Stimulated activated CD4-positive, alpha-beta T cell treated with anti-CD3 and anti-CD28 coated beads, Interleukin-1b, Interleukin-23, amount 100 ng/mL, for 1 hour (primary cell): Measurements from ENCODE around the gene IGSF6.
"Not testable (repeated sequence)": the region's sequence is repeated elsewhere in the genome, so short reads cannot be mapped to it uniquely, and the experiment has no call there.

Experiments used
- DNase-seq, 2 donors: peaks; one replicate each; pipeline ENCODE4 v3.0.0-alpha.2; 2020; ENCODE audit warnings: low read depth in 2 of 2

Gene IGSF6

DNA sequence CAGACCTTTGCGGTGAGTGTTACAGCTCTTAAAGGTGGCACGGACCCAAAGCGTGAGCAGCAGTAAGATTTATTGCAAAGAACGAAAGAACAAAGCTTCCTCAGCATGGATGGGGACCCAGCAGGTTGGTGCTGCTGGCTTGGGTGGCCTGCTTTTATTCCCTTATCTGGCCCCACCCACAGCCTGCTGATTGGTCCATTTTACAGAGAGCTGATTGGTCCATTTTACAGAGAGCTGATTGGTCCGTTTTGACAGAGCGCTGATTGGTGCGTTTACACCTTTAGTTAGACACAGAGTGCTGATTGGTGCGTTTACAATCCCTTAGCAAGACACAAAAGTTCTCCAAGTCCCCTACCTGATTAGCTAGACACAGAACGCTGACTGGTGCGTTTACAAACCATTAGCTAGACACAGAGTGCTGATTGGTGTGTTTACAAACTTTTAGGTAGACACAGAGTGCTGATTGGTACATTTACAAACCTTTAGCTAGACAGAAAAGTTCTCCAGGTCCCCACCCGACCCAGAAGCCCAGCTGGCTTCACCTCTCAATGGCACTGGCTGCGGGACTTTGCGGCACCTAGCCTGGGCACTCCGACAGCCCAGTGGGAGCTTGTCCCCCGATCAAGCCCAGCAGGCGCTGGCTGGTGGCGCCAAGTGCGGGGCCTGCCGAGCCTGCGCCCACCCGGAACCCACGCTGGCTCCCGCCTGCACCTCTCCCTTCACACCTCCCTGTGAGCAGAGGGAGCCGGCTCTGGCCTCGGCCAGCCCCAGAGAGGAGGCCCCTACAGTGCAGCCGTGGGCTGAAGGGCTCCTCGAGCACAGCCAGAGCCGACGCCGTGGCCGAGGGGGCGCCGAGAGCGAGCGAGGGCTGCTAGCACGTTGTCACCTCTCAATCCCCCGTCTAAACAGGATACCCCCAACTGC, 22.5 kb downstream of the IGSF6 start:
- DNase-seq, result not testable (repeated sequence)

DNA sequence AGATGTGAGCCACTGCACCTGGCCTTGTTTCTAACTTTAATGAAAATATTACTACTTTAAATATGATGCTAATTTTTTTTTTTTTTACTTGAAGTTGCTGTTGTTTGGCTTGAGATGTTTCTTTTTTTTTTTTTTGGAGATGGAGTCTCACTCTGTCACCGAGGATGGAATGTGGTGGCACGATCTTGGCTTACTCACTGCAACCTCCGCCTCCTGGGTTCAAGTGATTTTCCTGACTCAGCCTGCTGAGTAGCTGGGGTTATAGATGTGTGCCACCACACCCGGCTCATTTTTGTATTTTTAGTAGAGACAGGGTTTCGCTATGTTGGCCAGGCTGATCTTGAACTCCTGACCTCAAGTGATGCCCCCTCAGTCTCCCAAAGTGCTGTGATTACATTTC, 23.6 kb downstream of the IGSF6 start:
- DNase-seq, result no peak

- no peak for DNase-seq
Measured at GRCh38 chr16:21628121-21628726, 24.2 kb downstream of the IGSF6 start.

DNA sequence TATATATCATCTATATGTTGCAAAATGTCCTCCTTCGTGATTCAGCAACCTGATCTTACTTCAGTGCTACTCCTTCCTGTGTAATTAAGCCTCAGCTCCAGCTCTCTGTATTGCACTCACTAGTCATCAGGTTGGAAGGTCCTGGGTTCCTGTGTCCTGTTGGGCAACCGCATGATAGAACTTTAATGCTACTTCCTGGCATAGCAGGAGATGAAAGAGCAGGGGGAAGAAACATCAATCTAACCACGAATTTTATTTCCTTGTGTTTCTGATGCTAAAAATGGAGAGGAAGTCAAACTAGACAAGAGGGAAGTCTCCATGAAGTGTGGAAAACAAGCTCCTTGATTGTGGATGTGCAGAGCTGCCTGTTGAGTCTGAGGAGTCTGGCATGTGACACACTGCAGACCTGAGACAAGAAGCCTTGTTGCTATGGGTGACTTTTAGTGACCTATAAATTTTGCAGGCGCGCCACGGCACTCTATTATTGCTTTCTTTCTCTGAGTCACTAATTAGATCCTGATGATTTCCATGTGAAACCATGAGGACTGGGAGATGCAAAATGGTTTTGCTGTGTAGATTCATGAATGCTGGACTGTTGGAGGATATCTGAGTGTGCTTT, 25.6 kb downstream of the IGSF6 start:
- no peak for DNase-seq

DNA sequence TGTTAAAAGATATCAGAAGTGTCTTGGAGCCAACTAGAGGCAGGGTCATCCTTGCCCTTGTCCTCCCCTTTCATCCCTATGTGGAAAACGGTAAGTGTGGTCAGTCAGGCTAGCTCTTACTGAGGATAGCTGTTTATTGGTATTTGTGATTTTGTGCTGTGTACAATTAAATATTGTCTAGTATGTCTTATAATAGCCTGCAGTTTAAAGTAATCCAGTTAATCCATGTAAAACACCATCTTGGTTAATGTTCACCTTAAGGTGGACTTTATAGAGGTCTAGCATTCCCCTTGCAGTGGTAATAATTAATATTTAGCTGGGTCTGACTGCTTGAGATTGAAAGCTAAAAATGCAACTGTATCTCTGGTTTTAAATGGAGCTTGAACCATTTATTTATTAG, 27.4 kb downstream of the IGSF6 start:
- no peak for DNase-seq

- no peak for DNase-seq
Measured at GRCh38 chr16:21622545-21622944, 29.9 kb downstream of the IGSF6 start.

DNA sequence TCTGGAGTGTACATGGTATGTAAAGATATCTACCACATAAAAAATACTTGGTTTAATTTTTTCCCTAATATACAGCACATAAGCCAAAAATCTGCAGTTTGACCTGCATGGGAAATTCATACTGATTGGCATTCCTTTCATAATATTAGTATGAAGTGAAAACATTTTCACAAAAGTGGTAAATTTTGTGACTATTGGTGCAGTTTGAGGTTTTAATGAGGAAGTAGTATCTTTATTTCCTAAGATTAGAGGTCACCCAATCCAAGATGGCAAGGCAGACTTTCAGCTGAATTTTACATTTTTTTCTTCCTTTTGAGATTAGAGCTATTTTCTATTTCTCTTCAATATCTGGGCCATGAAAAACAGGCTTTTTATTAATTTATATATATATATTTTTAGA, 31.8 kb downstream of the IGSF6 start:
- no peak for DNase-seq

GRCh38 chr16:21619765-21620425, 32.5 kb downstream of the IGSF6 start:
- DNase-seq, result no peak

DNA sequence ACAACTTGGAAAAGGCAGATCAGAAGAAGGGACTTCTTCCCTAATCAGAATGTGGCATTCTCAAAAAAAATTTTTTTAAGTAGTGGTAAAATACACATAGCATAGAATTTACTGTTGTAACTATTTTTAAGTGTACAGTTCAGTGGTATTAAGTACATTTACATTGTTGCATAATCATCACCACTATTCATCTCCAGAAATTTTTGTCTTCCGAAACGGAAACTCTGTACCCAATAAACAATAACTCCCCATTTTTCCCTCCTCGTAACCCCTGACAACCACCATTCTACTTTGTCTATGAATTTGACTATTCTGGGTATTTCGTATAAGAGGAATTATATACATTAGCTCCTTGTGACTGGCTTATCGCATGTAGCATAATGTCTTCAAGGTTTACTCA, 34.1 kb downstream of the IGSF6 start:
- no peak for DNase-seq

GRCh38 chr16:21617607-21618006, 34.8 kb downstream of the IGSF6 start:
- DNase-seq, result no peak

DNA sequence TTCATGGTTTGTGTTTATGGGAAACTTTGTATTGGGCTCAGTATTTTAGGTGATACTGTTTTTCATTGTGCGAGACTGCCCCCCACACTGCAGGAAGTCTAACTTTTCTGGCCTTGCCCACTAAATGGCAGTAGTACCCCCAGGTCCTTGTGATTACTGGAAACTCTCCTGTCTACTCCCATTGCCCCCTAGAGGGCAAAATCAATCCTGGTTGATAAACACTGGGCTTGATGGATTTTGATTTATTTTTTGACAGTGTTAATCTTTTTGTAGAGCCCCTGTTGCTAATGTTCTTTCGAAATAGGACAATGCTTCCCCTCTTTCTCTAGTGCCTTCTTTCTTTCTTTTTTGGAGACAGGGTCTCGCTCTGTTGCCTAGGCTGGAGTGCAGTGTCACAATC, 37.5 kb downstream of the IGSF6 start:
- DNase-seq, result no peak

DNA sequence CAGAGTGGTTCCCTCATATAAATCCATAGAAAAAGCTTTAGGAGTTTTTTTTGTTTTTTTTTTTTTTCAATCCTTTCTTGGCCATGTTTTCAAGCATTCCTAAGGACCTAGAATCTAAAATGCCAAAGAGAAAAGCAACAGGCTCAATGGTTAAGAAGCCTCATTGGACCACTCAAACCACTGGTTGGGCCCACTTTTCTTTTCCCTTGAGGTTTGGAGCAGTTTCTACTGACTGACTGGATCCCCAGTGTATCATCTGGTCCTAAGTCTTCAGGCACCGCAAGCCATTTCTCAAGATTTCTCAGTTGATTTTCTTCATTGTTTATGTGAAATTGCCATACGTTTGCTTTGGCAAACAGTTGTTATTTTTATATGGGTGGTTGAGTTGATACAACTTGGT, 38.6 kb downstream of the IGSF6 start:
- DNase-seq, result no peak

GRCh38 chr16:21613361-21613760, 39.0 kb downstream of the IGSF6 start:
- DNase-seq, result no peak

- DNase-seq, result no peak
Measured at GRCh38 chr16:21611556-21612384, 40.6 kb downstream of the IGSF6 start.

DNA sequence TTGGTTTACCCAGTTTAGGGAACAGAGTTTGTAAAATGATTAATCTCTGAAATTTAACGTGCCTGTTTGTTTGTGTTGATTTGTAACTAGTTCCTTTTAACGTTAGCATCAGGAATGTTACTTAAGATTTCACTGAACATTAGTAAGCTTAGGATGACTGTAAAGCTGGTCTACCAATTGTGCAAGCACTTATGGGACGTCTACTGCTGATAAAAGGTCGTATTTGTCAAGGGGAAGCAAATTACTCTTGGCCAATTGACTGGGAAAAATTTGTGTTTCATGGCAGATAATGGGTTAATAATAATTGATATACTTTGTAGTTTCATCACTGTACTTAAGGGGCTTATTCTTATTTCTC, 41.2 kb downstream of the IGSF6 start:
- no peak for DNase-seq

DNA sequence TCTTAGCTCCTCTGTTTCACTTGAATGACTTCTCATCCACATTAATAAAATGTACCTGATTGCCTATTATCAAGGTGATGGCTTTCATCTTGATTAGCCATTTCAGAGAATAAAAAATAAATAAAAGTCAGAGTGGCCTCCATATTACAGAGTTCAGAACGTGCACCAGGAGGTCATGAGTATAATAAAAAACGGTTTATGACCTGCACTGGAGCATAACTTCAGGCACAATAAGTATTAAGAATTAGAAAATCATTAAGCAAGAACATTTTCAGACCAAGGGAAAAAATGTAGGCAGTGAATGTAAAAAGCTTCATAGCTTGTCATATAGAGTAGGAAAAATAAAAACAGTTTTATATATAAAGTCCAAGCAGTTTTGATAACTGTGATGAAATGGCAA, 41.6 kb downstream of the IGSF6 start:
- no peak for DNase-seq

DNA sequence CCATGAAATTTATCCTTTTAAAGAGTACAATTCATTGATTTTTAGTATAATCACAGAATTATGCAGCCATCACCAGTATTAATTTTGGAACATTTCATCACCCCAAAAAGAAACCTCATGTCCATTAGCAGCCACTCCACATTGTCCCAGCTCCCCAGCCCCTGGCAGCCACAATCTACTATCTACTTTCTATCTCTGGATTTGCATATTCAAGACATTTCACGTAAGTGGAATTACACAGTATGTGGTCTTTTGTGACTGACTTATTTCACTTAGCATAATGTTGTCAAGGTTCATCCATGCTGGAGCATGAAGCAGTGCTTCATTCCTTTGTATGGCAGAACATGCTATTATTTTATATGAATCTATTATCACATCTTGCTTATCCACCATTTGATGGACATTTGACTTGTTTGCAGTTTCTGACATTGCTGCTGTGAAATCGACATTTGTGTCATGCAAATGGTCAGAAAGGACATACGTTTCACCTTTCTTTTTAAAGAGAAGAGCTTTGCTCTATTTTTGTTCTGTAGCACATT, 42.3 kb downstream of the IGSF6 start:
- no peak for DNase-seq

- DNase-seq, result no peak
Measured at GRCh38 chr16:21608639-21609328, 43.6 kb downstream of the IGSF6 start.

GRCh38 chr16:21605848-21606247, 46.6 kb downstream of the IGSF6 start:
- not testable (repeated sequence) for DNase-seq

DNA sequence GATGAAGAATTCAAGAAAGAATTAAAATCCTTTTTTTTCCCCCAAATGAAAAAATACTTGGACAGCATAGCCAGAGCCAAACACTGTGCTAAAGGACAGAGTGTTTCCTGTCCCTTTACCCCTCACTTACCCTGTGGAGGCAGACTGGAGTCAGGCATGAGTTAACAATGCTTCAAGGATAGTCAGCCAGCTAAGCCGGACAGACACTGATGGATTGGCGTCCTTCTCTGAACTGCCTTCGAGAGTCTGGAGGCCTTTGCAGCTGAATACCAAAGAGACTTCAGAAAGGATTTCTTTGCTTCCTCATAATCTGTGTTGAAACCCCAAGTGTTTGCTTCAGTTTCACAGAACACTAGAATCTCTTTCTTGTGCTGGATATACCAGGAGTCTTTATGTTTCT, 48.5 kb downstream of the IGSF6 start:
- DNase-seq, result no peak

DNA sequence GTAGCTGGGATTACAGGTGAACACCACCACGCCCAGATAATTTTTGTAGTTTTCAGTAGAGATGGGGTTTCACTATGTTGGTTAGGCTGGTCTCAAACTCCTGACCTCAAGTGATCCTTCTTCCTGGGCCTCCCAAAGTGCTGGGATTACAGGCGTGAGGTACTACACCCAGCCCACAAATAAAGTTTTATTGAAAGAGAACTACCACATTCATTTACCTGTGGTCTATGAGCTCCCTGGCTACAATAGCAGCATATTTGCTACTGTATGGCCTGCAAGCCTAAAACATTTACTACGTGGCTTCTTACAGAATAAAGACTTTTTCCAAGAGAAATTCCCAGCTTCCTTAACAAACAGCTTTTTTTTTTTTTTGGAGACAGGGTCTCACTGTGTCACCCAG, 49.6 kb downstream of the IGSF6 start:
- no peak for DNase-seq
